Retina (tissue), 1 donor: ENCODE data around the gene CHL1.

Experiments used
- DNase-seq: peaks from one replicate; pipeline ENCODE4 v3.0.0-alpha.2; 2016

CHL1 gene

GRCh38 chr3:418239-418929 is 221.8 kb downstream of the CHL1 start:
- no peak for DNase-seq

GRCh38 chr3:420584-420983 is 224.0 kb downstream of the CHL1 start:
- DNase-seq, result no peak

GRCh38 chr3:425079-425478 is 228.5 kb downstream of the CHL1 start:
- DNase-seq, result no peak

GRCh38 chr3:426072-426471 is 229.5 kb downstream of the CHL1 start:
- DNase-seq, result no peak

- DNase-seq, result no peak
These were observed 230.6 kb downstream of the CHL1 start for GRCh38 chr3:427128-427527.

GRCh38 chr3:430186-430585 is 233.6 kb downstream of the CHL1 start:
- DNase-seq, result no peak

- DNase-seq, result no peak
These were observed 238.6 kb downstream of the CHL1 start for GRCh38 chr3:435161-435560.

- no peak for DNase-seq
These were observed 239.5 kb downstream of the CHL1 start for GRCh38 chr3:436053-436452.

- DNase-seq, result no peak
These were observed 244.3 kb downstream of the CHL1 start for GRCh38 chr3:440826-441225.

GRCh38 chr3:445960-446359 is 249.4 kb downstream of the CHL1 start:
- no peak for DNase-seq

GRCh38 chr3:447671-448070 is 251.1 kb downstream of the CHL1 start:
- no peak for DNase-seq

- no peak for DNase-seq
These were observed 253.1 kb downstream of the CHL1 start for GRCh38 chr3:449711-450110.

GRCh38 chr3:452221-452620 is 255.7 kb downstream of the CHL1 start:
- DNase-seq, result no peak

GRCh38 chr3:453106-453505 is 256.5 kb downstream of the CHL1 start:
- no peak for DNase-seq

GRCh38 chr3:454986-455385 is 258.4 kb downstream of the CHL1 start:
- DNase-seq, result no peak

- DNase-seq, result no peak
These were observed 261.6 kb downstream of the CHL1 start for GRCh38 chr3:458124-458523.

- peak; percentile 27 for DNase-seq
These were observed 262.2 kb downstream of the CHL1 start for GRCh38 chr3:458653-459310.
